SK-N-SH treated with all-trans-retinoic acid at 6 μM for 48 hours (cell line): ENCODE results near the gene RPUSD3.

Experiments used
- ATAC-seq: fragments of 200-7000 bp; cut with Tn5 transposase; 3 replicates; pipeline ENCODE4 v1.9.1; 2020; ENCODE audit warnings: mild to moderate bottlenecking, moderate library complexity
- ARNTL ChIP-seq: fragments of 450-650 bp; formaldehyde crosslinking; IDR thresholded peaks from 2 replicates; pipeline ENCODE4 v1.5.0; 2020; ENCODE audit warnings: low read depth, mild to moderate bottlenecking, moderate library complexity, borderline replicate concordance
- BACH2 ChIP-seq: fragments of 250-450 bp; sonication (Bioruptor Pico); IDR thresholded peaks from 2 replicates; pipeline ENCODE4 v1.9.0; 2021; ENCODE audit warnings: mild to moderate bottlenecking, borderline replicate concordance
- CSDC2 ChIP-seq: fragments of 250-450 bp; sonication (Bioruptor Pico); IDR thresholded peaks from 2 replicates; pipeline ENCODE4 v1.5.0; 2020; ENCODE audit warnings: mild to moderate bottlenecking, moderate library complexity
- ESRRG ChIP-seq: fragments of 250-450 bp; sonication (Bioruptor Pico); IDR thresholded peaks from 2 replicates; pipeline ENCODE4 v1.6.1; 2021; ENCODE audit warnings: mild to moderate bottlenecking
- GLIS3 ChIP-seq: fragments of 250-450 bp; sonication (Bioruptor Pico); IDR thresholded peaks from 2 replicates; pipeline ENCODE4 v1.5.0; 2020; ENCODE audit warnings: mild to moderate bottlenecking, moderate library complexity
- ISL1 ChIP-seq: fragments of 250-450 bp; sonication (Bioruptor Pico); IDR thresholded peaks from 2 replicates; pipeline ENCODE4 v2.1.2; 2022; ENCODE audit warnings: mild to moderate bottlenecking, moderate library complexity
- OSR1 ChIP-seq: fragments of 250-450 bp; sonication (Bioruptor Pico); IDR thresholded peaks from 2 replicates; pipeline ENCODE4 v1.8.0; 2022; ENCODE audit warnings: moderate library complexity, mild to moderate bottlenecking, inconsistent platforms
- PPARA ChIP-seq: fragments of 250-450 bp; sonication (Bioruptor Pico); IDR thresholded peaks from 2 replicates; pipeline ENCODE4 v1.5.0; 2020; ENCODE audit warnings: mild to moderate bottlenecking, borderline replicate concordance
- RARB ChIP-seq: fragments of 250-450 bp; sonication (Bioruptor Pico); IDR thresholded peaks from 2 replicates; pipeline ENCODE4 v1.8.0; 2021; ENCODE audit warnings: mild to moderate bottlenecking, moderate library complexity
- SNAI2 ChIP-seq: fragments of 250-450 bp; sonication (Bioruptor Pico); IDR thresholded peaks from 2 replicates; pipeline ENCODE4 v1.5.0; 2020; ENCODE audit warnings: mild to moderate bottlenecking, moderate library complexity
- TCF4 ChIP-seq: fragments of 250-450 bp; sonication (Bioruptor Pico); IDR thresholded peaks from 2 replicates; pipeline ENCODE4 v1.8.0; 2021; ENCODE audit warnings: mild to moderate bottlenecking, moderate library complexity, borderline replicate concordance
- ZC3H10 ChIP-seq: fragments of 250-450 bp; sonication (Bioruptor Pico); IDR thresholded peaks from 2 replicates; pipeline ENCODE4 v1.5.1; 2021; ENCODE audit warnings: mild to moderate bottlenecking, moderate library complexity
- ZFP3 ChIP-seq: fragments of 250-450 bp; sonication (Bioruptor Pico); IDR thresholded peaks from 2 replicates; pipeline ENCODE4 v1.5.0; 2020; ENCODE audit warnings: mild to moderate bottlenecking, moderate library complexity
- ZFP30 ChIP-seq: fragments of 450-650 bp; formaldehyde crosslinking; IDR thresholded peaks from 2 replicates; pipeline ENCODE4 v1.5.0; 2022; ENCODE audit warnings: mild to moderate bottlenecking, moderate library complexity
- ZNF565 ChIP-seq: fragments of 450-650 bp; formaldehyde crosslinking; conservative IDR thresholded peaks from 2 replicates; pipeline ENCODE4 v1.5.0; 2020; ENCODE audit warnings: low read depth, mild to moderate bottlenecking, moderate library complexity
- ZNF8 ChIP-seq: fragments of 450-650 bp; formaldehyde crosslinking; IDR thresholded peaks from 2 replicates; pipeline ENCODE4 v1.5.0; 2020; ENCODE audit warnings: mild to moderate bottlenecking, moderate library complexity
- TF ChIP-seq, protein P1 (sequence below): fragments of 250-450 bp; sonication (Bioruptor Pico); IDR thresholded peaks from 2 replicates; pipeline ENCODE4 v1.8.0; 2020; ENCODE audit warnings: mild to moderate bottlenecking, moderate library complexity, borderline replicate concordance
- TF ChIP-seq, protein P2 (sequence below): fragments of 250-450 bp; sonication (Bioruptor Pico); IDR thresholded peaks from 2 replicates; pipeline ENCODE4 v1.5.1; 2021; ENCODE audit warnings: mild to moderate bottlenecking, moderate library complexity
- TF ChIP-seq, protein P3 (sequence below): fragments of 250-450 bp; sonication (Bioruptor Pico); IDR thresholded peaks from 2 replicates; pipeline ENCODE4 v1.8.0; 2021; ENCODE audit warnings: low read depth, mild to moderate bottlenecking, moderate library complexity, borderline replicate concordance
- TF ChIP-seq, protein P4 (sequence below): fragments of 250-450 bp; sonication (Bioruptor Pico); IDR thresholded peaks from 2 replicates; pipeline ENCODE4 v1.5.1; 2020; ENCODE audit warnings: low read depth, mild to moderate bottlenecking, moderate library complexity
- TF ChIP-seq, protein P5 (sequence below): fragments of 250-450 bp; sonication (Bioruptor Pico); IDR thresholded peaks from 2 replicates; pipeline ENCODE4 v1.5.0; 2020; ENCODE audit warnings: mild to moderate bottlenecking, moderate library complexity

The RPUSD3 gene

DNA sequence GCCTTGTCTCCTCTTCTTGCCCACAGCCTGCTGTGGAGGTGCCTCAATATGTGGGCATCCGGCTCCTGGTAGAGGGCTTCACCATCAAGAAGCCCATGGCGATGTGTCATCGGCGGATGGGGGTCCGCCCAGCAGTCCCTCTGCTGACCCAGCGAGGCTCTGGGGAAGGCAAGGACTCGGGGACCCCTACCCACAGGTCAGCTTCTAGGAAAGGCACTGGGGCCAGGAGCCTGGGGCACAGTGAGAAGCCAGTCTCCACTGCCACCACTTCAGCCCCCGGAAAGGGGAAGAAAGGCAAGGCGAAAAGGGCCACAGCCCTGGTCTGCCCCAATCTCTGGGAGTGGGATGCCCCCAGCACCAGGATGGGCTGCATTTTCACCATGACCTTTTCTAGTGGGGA is 10.7 kb downstream of the RPUSD3 start:
- ATAC-seq = no peak
- TF ChIP-seq ZNF8 (CRISPR knock-in tag) = no peak
- TF ChIP-seq ZC3H10 (CRISPR knock-in tag) = no peak
- TF ChIP-seq CSDC2 (CRISPR knock-in tag) = no peak
- TF ChIP-seq BACH2 (CRISPR knock-in tag) = no peak
- TF ChIP-seq, protein P1, sequence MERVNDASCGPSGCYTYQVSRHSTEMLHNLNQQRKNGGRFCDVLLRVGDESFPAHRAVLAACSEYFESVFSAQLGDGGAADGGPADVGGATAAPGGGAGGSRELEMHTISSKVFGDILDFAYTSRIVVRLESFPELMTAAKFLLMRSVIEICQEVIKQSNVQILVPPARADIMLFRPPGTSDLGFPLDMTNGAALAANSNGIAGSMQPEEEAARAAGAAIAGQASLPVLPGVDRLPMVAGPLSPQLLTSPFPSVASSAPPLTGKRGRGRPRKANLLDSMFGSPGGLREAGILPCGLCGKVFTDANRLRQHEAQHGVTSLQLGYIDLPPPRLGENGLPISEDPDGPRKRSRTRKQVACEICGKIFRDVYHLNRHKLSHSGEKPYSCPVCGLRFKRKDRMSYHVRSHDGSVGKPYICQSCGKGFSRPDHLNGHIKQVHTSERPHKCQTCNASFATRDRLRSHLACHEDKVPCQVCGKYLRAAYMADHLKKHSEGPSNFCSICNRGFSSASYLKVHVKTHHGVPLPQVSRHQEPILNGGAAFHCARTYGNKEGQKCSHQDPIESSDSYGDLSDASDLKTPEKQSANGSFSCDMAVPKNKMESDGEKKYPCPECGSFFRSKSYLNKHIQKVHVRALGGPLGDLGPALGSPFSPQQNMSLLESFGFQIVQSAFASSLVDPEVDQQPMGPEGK (CRISPR knock-in tag) = no peak
- TF ChIP-seq ZNF565 = no peak
- TF ChIP-seq GLIS3 = no peak
- TF ChIP-seq OSR1 (CRISPR knock-in tag) = no peak
- no peak for TF ChIP-seq ISL1 (CRISPR knock-in tag)
- no peak for TF ChIP-seq ESRRG (CRISPR knock-in tag)
- no peak for TF ChIP-seq ZFP30 (CRISPR knock-in tag)

DNA sequence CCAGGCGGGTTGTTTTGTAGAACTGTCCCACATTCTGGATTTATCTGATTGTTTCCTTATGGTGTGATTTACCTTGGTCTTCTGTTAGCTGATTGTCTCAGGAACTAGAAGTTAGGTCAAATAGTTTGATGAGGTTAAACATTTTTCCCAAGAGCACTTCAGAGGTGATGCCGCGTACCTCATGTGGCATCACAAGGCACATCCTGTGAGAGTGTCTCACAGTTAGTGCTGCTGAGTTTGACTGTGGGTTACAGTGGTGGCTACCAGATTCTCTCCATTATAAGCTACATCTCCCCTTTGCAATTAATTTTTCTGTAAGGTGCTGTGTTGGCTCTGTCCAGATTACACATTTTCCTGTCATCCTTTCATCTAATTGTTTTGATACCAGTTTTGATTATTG is 12.6 kb downstream of the RPUSD3 start:
- no peak for ATAC-seq
- TF ChIP-seq, protein P2, sequence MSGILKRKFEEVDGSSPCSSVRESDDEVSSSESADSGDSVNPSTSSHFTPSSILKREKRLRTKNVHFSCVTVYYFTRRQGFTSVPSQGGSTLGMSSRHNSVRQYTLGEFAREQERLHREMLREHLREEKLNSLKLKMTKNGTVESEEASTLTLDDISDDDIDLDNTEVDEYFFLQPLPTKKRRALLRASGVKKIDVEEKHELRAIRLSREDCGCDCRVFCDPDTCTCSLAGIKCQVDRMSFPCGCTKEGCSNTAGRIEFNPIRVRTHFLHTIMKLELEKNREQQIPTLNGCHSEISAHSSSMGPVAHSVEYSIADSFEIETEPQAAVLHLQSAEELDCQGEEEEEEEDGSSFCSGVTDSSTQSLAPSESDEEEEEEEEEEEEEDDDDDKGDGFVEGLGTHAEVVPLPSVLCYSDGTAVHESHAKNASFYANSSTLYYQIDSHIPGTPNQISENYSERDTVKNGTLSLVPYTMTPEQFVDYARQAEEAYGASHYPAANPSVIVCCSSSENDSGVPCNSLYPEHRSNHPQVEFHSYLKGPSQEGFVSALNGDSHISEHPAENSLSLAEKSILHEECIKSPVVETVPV = no peak
- TF ChIP-seq, protein P3, sequence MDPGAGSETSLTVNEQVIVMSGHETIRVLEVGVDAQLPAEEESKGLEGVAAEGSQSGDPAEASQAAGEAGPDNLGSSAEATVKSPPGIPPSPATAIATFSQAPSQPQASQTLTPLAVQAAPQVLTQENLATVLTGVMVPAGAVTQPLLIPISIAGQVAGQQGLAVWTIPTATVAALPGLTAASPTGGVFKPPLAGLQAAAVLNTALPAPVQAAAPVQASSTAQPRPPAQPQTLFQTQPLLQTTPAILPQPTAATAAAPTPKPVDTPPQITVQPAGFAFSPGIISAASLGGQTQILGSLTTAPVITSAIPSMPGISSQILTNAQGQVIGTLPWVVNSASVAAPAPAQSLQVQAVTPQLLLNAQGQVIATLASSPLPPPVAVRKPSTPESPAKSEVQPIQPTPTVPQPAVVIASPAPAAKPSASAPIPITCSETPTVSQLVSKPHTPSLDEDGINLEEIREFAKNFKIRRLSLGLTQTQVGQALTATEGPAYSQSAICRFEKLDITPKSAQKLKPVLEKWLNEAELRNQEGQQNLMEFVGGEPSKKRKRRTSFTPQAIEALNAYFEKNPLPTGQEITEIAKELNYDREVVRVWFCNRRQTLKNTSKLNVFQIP (CRISPR knock-in tag) = no peak

DNA sequence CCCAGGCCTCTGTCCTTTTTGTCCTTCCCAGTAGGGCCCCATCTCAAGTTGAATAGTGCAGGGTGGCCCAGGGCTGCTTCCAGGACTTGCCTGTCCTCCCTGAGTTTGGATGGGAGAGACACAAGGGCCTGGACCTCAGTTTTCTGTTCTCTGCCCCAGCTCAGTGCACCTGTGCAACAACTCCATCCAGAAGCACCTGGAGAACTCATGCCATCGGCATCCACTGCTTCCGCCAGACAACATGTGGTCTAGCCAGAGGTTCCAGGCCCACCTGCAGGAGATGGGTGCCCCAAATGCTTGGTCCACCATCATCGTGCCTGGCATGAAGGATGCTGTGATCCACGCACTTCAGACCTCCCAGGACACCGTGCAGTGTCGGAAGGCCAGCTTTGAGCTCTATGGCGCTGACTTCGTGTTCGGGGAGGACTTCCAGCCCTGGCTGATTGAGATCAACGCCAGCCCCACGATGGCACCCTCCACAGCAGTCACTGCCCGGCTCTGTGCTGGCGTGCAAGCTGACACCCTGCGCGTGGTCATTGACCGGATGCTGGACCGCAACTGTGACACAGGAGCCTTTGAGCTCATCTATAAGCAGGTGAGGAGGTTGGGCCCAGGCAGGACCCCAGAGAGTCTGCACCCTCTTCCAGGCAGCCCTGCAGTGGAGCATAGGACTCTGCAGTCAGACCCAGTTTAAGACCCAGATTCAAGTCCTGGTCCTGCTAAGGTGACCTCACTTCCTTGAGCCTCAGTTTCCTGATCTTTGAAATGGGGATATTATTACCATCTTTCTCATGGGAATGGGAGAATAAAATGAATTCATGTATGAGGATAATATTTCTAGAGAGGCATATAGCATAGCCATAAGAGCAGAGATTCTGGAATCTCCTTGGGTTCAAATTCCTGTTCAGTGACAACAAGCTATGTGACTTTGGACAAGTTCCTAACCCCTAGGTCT is 14.7 kb downstream of the RPUSD3 start:
- TF ChIP-seq BACH2 (CRISPR knock-in tag) (no peak), RARB (CRISPR knock-in tag) (no peak), ZNF8 (CRISPR knock-in tag) (no peak), ESRRG (CRISPR knock-in tag) (no peak), SNAI2 (CRISPR knock-in tag) (no peak), ISL1 (CRISPR knock-in tag) (no peak), ZFP3 (no peak), PPARA (CRISPR knock-in tag) (no peak), ARNTL (no peak), ZC3H10 (CRISPR knock-in tag) (no peak), OSR1 (CRISPR knock-in tag) (no peak), GLIS3 (no peak), CSDC2 (CRISPR knock-in tag) (no peak), TCF4 (CRISPR knock-in tag) (no peak)
- TF ChIP-seq, protein P4, sequence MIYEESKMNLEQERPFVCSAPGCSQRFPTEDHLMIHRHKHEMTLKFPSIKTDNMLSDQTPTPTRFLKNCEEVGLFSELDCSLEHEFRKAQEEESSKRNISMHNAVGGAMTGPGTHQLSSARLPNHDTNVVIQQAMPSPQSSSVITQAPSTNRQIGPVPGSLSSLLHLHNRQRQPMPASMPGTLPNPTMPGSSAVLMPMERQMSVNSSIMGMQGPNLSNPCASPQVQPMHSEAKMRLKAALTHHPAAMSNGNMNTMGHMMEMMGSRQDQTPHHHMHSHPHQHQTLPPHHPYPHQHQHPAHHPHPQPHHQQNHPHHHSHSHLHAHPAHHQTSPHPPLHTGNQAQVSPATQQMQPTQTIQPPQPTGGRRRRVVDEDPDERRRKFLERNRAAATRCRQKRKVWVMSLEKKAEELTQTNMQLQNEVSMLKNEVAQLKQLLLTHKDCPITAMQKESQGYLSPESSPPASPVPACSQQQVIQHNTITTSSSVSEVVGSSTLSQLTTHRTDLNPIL (CRISPR knock-in tag) = no peak
- TF ChIP-seq, protein P2 = no peak
- TF ChIP-seq, protein P3 (CRISPR knock-in tag) = no peak
- TF ChIP-seq, protein P5, sequence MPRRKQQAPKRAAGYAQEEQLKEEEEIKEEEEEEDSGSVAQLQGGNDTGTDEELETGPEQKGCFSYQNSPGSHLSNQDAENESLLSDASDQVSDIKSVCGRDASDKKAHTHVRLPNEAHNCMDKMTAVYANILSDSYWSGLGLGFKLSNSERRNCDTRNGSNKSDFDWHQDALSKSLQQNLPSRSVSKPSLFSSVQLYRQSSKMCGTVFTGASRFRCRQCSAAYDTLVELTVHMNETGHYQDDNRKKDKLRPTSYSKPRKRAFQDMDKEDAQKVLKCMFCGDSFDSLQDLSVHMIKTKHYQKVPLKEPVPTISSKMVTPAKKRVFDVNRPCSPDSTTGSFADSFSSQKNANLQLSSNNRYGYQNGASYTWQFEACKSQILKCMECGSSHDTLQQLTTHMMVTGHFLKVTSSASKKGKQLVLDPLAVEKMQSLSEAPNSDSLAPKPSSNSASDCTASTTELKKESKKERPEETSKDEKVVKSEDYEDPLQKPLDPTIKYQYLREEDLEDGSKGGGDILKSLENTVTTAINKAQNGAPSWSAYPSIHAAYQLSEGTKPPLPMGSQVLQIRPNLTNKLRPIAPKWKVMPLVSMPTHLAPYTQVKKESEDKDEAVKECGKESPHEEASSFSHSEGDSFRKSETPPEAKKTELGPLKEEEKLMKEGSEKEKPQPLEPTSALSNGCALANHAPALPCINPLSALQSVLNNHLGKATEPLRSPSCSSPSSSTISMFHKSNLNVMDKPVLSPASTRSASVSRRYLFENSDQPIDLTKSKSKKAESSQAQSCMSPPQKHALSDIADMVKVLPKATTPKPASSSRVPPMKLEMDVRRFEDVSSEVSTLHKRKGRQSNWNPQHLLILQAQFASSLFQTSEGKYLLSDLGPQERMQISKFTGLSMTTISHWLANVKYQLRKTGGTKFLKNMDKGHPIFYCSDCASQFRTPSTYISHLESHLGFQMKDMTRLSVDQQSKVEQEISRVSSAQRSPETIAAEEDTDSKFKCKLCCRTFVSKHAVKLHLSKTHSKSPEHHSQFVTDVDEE (CRISPR knock-in tag) = no peak
- TF ChIP-seq, protein P1 (CRISPR knock-in tag) = no peak
- no peak for ATAC-seq
